Measurements from ENCODE around the gene KRT12. TPM values are rescaled to one million over a fixed set of nuclear protein-coding genes. Genes with fewer than 3 reads are reported as not detected.
A peak's percentile ranks its signal among the peaks of the same experiment; 100 is the strongest.

Gene KRT12
- total and polyA plus RNA-seq, 9 of the 15 experiments (the other 6 are each of a cell fraction or from before 2014, with no cell fraction given), result 0.18 to 7.0 (median 2.2) TPM

DNA sequence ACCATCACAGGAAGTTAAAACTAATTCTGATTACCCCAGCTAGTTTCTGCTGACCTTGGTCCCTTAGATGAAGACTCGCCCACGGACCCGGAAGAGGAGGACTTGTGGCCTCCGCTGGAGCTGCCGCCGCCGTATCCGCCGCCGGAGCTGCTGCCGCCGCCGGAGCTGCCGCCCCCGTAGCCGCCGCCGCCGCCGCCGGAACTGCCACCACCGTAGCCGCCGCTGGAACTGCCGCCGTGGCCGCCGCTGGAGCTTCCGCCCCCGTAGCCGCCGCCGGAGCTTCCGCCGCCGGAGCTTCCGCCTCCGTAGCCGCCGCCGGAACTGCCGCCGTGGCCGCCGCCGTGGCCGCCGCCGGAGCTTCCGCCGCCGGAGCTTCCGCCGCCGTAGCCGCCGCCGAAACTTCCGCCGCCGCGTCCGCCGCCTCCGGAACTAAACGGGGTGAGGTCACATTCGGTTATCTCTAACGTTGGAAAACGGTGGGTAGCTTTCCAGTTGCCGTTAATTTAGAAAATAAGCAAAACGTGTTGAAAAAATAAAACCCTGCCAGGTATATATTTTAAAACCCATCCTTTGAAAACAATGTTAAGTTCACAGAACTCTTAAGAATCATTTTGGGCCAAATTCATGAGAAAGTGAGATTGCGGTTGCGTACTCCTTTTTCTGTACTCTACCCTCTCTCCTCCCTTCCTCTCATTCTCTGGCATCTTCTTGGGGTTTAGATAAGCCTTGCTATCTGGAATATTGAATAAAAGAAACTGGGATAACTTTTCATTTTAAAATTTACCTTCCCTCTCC, 48.1 kb downstream of the KRT12 start (continued):
- TF ChIP-seq, protein P1, sequence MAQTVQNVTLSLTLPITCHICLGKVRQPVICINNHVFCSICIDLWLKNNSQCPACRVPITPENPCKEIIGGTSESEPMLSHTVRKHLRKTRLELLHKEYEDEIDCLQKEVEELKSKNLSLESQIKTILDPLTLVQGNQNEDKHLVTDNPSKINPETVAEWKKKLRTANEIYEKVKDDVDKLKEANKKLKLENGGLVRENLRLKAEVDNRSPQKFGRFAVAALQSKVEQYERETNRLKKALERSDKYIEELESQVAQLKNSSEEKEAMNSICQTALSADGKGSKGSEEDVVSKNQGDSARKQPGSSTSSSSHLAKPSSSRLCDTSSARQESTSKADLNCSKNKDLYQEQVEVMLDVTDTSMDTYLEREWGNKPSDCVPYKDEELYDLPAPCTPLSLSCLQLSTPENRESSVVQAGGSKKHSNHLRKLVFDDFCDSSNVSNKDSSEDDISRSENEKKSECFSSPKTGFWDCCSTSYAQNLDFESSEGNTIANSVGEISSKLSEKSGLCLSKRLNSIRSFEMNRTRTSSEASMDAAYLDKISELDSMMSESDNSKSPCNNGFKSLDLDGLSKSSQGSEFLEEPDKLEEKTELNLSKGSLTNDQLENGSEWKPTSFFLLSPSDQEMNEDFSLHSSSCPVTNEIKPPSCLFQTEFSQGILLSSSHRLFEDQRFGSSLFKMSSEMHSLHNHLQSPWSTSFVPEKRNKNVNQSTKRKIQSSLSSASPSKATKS (CRISPR knock-in tag; IDR thresholded peaks at IDR 0.05), result no peak
- TF ChIP-seq, protein P2, sequence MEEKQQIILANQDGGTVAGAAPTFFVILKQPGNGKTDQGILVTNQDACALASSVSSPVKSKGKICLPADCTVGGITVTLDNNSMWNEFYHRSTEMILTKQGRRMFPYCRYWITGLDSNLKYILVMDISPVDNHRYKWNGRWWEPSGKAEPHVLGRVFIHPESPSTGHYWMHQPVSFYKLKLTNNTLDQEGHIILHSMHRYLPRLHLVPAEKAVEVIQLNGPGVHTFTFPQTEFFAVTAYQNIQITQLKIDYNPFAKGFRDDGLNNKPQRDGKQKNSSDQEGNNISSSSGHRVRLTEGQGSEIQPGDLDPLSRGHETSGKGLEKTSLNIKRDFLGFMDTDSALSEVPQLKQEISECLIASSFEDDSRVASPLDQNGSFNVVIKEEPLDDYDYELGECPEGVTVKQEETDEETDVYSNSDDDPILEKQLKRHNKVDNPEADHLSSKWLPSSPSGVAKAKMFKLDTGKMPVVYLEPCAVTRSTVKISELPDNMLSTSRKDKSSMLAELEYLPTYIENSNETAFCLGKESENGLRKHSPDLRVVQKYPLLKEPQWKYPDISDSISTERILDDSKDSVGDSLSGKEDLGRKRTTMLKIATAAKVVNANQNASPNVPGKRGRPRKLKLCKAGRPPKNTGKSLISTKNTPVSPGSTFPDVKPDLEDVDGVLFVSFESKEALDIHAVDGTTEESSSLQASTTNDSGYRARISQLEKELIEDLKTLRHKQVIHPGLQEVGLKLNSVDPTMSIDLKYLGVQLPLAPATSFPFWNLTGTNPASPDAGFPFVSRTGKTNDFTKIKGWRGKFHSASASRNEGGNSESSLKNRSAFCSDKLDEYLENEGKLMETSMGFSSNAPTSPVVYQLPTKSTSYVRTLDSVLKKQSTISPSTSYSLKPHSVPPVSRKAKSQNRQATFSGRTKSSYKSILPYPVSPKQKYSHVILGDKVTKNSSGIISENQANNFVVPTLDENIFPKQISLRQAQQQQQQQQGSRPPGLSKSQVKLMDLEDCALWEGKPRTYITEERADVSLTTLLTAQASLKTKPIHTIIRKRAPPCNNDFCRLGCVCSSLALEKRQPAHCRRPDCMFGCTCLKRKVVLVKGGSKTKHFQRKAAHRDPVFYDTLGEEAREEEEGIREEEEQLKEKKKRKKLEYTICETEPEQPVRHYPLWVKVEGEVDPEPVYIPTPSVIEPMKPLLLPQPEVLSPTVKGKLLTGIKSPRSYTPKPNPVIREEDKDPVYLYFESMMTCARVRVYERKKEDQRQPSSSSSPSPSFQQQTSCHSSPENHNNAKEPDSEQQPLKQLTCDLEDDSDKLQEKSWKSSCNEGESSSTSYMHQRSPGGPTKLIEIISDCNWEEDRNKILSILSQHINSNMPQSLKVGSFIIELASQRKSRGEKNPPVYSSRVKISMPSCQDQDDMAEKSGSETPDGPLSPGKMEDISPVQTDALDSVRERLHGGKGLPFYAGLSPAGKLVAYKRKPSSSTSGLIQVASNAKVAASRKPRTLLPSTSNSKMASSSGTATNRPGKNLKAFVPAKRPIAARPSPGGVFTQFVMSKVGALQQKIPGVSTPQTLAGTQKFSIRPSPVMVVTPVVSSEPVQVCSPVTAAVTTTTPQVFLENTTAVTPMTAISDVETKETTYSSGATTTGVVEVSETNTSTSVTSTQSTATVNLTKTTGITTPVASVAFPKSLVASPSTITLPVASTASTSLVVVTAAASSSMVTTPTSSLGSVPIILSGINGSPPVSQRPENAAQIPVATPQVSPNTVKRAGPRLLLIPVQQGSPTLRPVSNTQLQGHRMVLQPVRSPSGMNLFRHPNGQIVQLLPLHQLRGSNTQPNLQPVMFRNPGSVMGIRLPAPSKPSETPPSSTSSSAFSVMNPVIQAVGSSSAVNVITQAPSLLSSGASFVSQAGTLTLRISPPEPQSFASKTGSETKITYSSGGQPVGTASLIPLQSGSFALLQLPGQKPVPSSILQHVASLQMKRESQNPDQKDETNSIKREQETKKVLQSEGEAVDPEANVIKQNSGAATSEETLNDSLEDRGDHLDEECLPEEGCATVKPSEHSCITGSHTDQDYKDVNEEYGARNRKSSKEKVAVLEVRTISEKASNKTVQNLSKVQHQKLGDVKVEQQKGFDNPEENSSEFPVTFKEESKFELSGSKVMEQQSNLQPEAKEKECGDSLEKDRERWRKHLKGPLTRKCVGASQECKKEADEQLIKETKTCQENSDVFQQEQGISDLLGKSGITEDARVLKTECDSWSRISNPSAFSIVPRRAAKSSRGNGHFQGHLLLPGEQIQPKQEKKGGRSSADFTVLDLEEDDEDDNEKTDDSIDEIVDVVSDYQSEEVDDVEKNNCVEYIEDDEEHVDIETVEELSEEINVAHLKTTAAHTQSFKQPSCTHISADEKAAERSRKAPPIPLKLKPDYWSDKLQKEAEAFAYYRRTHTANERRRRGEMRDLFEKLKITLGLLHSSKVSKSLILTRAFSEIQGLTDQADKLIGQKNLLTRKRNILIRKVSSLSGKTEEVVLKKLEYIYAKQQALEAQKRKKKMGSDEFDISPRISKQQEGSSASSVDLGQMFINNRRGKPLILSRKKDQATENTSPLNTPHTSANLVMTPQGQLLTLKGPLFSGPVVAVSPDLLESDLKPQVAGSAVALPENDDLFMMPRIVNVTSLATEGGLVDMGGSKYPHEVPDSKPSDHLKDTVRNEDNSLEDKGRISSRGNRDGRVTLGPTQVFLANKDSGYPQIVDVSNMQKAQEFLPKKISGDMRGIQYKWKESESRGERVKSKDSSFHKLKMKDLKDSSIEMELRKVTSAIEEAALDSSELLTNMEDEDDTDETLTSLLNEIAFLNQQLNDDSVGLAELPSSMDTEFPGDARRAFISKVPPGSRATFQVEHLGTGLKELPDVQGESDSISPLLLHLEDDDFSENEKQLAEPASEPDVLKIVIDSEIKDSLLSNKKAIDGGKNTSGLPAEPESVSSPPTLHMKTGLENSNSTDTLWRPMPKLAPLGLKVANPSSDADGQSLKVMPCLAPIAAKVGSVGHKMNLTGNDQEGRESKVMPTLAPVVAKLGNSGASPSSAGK (IDR thresholded peaks at IDR 0.05), result no peak; the same call in 1 of the 2 replicates
- TF ChIP-seq L3MBTL2 (IDR thresholded peaks at IDR 0.05), result no peak; the same call in 1 of the 2 replicates
- no peak for TF ChIP-seq HNRNPK (IDR thresholded peaks at IDR 0.05; ENCODE audit: low read depth, low read length, poor library complexity, severe bottlenecking)
- no peak for TF ChIP-seq PRMT5 (CRISPR knock-in tag; IDR thresholded peaks at IDR 0.05)
- no peak for TF ChIP-seq KHSRP (IDR thresholded peaks at IDR 0.05)
- TF ChIP-seq ESRRB (CRISPR knock-in tag; IDR thresholded peaks at IDR 0.05; ENCODE audit: borderline replicate concordance), result no peak
- no peak for TF ChIP-seq ZC3H11A (IDR thresholded peaks at IDR 0.05; ENCODE audit: low read depth, low read length)
- TF ChIP-seq, protein P3, sequence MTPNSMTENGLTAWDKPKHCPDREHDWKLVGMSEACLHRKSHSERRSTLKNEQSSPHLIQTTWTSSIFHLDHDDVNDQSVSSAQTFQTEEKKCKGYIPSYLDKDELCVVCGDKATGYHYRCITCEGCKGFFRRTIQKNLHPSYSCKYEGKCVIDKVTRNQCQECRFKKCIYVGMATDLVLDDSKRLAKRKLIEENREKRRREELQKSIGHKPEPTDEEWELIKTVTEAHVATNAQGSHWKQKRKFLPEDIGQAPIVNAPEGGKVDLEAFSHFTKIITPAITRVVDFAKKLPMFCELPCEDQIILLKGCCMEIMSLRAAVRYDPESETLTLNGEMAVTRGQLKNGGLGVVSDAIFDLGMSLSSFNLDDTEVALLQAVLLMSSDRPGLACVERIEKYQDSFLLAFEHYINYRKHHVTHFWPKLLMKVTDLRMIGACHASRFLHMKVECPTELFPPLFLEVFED (CRISPR knock-in tag; conservative IDR thresholded peaks at IDR 0.05), result no peak
- TF ChIP-seq, protein P4, sequence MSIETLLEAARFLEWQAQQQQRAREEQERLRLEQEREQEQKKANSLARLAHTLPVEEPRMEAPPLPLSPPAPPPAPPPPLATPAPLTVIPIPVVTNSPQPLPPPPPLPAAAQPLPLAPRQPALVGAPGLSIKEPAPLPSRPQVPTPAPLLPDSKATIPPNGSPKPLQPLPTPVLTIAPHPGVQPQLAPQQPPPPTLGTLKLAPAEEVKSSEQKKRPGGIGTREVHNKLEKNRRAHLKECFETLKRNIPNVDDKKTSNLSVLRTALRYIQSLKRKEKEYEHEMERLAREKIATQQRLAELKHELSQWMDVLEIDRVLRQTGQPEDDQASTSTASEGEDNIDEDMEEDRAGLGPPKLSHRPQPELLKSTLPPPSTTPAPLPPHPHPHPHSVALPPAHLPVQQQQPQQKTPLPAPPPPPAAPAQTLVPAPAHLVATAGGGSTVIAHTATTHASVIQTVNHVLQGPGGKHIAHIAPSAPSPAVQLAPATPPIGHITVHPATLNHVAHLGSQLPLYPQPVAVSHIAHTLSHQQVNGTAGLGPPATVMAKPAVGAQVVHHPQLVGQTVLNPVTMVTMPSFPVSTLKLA (conservative IDR thresholded peaks at IDR 0.05), result peak in 1 of 2 experiments; percentile 39; a peak in 1 of 4 replicates
